HG03139 (cell line): ENCODE measurements around the gene NET1.

ENCODE experiments used
- ATAC-seq: cut with Tn5 transposase; IDR thresholded peaks from one replicate; pipeline ENCODE4 v1.9.1; 2021; ENCODE audit not compliant: unreplicated experiment

The NET1 gene

DNA sequence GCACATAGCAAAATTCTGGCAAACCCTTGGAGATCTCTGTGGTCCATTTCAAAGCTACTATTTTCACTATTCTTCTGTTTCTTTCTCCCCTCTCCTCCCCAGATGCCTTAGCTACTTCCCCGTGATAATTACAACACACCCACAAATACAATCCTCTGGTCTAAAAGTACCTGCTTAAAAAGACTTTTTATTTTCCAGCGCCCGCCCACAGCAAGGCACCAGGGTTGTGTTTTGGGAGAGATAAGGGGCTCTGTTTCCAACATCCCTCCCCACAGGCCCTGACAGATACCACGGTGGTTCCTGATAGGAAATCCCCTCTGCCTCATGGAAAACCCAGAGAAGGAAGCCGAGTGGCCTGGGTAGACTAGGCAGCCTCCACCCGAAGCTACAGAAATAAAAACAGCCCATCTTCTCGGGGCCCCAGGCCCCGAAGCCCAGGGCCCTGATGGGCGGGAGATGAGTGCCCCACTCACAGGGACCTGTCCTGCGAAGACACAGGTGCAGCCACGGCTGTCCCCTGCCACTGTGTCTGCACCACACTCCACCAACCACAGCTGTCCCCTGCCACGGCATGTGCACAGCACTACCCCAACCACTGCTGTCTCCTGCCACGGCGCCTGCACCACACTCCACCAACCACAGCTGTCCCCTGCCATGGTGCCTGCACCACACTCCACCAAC is 67.3 kb downstream of the NET1 start:
- no peak for ATAC-seq

DNA sequence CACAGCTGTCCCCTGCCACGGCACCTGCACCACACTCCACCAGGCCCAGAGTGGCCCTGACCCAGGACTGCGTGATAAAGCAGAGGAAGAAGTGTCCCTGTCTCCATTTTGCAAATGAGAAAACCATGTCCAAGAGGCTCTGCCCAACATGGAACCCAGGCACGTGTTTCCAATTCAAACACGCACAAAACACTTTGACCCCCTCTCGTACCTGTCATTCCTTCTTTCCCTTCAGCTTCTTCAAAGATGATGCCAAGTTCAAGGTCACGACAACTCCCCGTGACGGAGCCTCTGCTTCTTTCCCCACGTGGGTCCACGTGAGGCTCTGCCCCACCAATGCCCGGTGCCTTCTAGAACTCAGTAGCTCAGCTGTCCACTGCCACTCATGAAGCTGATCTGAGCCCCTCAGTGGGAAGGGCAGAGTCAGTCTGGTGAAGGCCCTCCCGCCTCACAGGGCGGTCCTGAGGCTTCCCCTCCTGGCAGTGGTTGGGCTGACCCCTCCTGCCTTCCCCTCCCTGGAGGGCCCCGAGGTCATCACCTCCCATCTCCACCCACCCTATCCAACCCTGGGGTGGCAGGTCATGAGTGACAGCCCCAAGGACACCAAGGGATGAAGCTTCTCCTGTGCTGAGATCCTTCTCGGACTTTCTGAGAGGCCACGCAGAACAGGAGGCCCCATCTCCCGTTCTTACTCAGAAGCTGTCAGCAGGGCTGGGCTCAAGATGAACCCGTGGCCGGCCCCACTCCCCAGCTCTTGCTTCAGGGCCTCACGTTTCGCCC is 68.0 kb downstream of the NET1 start:
- no peak for ATAC-seq

DNA sequence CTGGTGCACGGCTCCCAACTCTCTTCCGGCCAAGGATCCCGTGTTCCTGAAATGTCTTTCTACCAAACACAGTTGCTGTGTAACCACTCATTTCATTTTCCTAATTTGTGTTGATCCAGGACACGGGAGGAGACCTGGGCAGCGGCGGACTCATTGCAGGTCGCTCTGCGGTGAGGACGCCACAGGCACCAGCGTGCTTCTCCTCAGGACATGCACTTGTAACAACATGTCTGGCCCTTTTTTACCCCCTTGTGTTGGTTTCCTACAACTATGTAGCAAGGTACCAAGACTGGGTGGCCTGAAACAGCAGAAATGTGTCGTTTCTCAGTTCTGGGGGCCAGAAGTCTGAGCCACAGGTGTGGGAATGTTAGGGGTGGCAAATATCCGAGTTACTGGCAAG is 68.8 kb downstream of the NET1 start:
- ATAC-seq = no peak

DNA sequence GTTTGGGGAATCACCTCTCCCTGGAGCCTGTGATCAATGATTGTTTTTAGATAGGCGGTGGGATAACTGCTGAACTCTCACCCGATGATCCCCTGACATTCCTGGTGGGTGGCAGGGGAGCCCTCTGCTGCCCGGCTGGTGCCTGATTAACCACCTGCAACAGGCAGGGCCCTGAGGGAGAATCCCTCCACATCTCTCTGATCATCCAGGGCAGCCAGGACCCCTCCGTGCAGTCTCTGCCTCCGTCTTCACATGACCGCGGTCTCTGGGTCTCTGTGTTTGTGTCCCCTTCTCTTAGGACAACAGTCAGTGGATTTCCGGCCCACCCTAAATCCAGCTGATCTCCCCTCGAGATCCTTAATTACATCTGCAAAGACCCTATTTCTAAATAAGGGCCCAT is 69.7 kb downstream of the NET1 start:
- ATAC-seq = no peak

DNA sequence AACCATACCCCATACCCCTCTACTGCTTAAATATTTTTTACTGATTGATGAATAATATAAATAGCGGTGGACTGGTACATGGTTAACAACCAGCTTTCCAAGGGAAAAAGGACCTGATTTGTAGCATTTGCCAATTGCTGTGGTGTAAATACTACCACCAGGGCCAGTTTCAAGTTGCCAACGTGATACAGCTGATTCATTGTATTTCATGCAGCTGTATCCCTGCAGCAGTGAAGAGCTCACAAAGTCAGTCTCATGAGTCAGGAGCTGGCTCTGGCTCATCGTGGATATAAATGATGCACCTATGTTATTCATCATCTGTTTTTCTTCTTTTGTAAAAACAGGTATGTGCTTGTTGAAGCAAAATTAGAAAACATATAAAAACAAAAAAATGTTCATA is 71.8 kb downstream of the NET1 start:
- ATAC-seq = no peak

DNA sequence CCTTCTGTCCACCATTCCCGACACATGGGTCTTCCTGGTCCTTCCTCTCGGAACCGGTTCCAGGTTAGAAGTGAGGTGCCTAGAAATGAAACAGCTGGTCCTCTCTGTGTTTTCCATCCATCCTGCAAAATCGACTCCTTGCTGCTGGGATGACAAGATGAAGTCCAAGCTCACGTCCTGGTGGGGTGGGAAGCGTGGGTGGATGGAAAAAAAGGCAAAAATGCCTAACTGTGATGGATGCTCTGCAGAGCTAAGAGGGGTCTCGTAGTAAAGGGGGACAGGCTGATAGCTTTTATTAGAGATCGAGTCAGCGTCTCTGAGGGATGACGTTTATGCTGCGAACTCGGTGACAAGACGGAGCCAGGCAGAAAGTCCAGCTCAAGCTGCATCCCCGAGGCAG is 72.9 kb downstream of the NET1 start:
- ATAC-seq = no peak

DNA sequence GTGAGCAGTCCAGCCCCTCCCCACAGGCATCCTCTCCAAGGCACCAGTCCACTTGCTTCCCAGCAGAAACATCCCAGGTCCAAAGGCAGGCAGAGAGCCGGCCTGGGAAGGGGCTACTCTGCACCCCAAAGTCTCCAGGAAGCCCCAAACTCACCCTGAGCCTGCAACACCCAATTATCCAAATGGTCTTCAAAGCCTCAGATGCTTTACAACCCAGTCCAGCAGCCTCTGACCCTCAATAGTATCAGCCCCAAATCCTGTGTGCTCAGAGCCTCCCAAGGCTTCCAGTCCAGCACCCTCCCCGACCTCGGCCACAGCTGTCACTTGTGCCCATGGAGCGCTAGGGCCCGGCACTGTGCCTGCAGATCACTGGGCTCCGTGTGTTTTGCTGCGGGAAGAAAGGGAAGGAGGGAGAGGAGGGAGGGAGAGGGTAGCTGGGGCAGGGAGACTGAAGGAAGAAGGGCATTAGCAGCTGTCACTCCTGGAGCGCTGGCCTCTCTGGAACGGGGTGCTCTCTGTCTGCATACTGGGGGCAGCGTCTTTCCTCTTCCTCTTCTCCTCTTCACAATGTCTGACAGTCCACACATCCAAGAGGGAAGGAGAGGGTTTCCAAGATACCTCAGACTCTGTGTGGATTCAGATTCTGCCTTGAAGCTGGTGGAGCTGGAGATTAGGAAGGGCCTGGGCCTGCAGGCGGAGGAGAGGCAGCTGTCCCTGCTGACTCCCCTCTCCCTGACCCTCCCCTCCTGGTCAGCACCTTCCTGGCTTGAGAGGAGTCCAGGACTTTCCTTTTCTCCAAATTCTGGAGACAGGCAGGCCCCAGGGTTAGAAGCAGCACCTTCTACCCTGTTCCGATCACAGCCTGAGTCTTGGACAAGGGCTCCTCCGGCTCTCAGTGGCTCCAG is 73.8 kb downstream of the NET1 start:
- ATAC-seq = no peak

DNA sequence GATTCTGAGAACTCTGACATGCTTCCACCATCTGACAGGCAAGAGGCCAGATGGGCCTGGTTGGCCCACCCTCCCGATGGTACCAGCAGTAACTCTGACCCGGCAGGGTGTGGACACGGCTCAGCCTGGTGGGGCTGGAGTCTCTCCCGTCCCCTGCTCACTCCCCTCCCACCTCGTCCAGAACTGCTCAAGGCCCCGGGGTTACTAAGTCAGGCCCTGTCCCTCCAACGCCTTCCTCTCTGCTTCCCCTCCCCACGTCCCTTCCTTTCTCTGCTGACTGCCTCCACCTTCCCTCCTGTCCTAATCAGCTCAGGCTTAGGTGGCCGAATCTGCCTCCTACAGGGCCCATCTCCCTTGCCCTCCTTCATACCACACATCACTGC is 74.5 kb downstream of the NET1 start:
- no peak for ATAC-seq

DNA sequence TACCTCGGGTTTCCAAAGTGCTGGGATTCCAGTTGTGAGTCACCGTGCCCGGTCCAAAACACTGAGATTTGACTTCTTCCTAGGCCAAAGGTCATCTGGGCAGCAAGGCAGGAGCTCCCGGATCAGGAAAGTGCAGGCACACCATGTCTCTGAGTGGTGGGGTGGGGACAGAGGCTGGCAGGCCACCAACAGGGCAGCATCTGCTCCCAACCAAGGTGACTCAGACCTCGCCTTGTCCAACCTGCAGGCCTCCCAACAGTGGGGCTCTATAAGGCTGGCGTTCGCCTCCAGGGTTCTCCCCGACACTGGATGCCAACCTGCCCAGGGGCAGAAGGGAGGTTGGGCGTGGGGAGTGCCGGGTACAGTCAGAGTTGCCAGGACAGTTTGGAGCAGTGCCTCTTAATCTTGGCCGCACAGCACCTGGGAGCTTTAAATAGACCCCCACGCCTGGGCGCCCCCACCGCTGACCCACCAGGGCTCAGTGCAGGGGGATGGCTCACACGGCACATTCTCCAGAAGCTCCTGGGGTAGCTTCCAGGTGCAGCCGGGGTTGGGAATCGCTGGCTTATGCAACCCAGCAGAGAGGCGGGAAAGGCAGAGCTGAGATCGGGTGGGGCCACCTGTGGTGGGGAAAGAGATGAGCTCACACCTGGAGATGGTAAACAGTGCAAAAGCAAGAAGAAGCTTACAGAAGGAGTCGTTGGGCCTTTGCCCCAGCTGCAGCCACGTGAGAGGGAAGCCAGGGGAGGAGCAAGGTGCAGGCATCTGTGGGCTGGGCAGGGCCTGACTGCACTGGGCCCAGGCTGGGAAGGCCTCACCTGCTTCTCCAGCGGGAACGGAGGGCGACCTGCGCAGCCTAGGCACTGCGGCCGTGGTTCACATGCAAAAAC is 76.2 kb downstream of the NET1 start:
- no peak for ATAC-seq

DNA sequence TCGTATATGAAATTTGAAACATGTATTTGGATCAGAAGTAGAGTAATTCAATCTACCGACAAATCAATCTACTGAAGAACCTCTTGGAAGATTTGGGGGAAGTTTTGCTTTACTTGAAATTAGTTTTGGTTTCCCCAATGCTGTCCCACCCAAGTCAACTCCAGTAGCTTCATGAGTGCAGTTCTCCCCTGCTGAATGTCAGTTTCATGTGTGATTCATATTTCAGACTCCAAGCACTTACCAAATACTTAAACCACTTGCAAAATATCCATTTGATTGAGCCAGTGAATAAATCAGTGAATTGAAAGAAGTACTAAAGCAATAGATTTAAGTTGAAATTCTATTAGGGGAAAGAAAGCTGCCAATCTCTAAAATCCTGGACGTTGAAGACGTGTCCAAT is 77.7 kb downstream of the NET1 start:
- ATAC-seq = no peak

DNA sequence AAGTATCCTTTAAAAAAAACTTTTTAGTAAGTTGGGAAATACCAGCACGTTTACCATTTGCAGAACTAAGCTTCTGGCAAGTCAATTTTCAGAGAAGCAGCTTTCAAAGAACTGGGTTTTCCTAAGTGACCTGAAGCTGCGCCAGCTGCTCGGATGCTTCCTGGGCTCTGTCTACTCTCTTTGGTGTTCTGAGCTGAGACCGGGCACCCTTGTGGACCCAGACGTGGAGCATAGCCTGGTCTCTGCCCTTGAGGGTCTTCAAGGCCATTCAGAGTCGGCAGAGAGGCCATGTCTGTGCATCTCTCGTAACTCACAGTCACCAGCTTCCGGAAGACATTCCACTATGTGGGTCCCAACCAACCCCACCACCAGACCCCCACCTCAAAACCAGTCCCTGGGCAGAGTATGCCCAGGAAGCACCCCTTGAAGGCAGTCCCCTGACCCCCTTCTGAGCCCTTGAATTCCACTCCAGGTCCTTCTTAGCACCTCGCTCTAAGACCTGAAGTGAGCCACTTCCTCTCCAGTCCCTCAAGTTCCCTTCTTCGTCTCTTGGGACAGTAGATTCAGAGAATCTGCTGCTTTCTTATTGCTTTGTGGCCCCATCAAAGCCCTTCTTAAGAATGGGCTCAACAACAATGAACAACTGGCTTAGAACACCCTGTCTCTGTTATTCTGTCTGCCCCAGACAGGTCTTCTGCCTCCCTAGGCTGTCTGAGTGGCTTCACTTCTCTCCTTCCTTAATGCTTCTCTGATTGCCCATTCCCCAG is 78.5 kb downstream of the NET1 start:
- ATAC-seq = no peak

DNA sequence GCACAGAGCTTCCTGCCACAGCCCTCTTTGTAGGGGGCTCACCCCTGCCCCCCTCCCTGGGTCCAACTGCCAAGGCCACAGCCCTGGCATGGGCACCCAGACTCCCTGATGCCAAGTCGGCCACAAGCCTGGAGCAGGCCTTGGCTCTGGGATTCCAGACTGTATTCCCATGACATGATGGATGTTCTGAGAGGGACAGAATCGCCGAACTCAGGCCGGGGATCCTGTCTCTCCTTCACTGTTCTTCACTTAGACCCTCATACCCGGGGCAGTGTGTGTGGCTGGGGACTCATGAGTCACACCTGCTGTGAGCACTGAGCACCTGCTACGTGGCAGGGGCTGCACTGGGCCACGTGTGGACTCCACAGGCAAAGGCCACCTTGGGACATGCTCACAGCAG is 79.1 kb downstream of the NET1 start:
- ATAC-seq = no peak

DNA sequence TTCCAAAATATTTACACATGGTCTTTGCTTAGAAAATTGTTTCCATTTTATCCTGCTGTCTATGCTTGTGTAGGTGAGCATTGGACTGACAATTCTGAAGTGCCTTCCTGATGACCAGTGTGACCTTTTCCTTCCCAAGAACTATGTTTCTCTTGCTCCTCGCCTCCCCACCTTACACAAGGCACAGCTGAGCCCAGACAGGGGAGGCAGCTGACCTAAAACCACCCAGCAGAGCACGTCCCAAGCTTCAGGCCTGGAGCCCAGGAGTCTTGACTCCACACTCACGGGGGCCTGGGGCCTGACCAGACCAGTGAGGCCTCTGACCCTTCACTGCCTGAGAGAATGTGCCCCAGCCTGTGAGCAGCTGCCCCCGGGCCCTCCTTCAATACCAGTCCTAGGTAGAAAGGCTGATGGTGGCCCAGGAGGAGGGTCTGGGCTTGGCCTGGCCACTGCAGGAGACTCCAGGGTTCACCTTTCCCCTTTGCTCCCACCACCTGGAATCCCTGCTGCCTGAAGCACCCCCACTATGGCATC is 80.0 kb downstream of the NET1 start:
- ATAC-seq = no peak

DNA sequence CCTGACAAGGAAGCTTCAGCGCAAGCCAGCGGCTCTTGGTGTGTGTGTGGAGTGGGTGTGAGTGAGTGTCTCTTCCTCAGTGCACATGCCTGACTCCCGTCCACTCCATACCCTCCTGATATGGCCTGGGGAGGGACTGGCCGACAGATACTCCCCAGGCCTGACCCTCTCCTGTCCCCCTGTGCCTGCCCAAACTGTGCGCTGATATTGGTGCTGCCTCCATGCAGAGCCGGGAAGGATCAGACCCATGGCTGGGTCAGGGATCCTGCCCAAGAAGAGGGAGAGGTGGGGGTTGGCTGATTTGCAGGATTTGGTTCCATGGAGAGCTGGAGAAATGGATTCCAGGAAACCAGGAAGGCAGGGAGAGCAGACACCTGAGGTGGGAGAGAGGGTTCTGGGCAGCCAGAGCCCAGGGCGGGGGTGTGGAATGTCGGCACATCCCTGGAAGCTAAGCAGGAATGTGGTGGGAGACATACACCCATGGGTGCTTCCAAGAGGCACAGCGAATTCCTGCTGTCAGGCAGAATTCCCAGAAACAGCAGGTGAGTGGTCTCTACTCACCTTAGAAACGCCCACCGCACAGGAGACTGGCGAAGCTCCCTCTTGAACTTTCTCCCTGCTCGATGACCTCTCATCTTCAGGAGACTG is 80.7 kb downstream of the NET1 start:
- no peak for ATAC-seq

DNA sequence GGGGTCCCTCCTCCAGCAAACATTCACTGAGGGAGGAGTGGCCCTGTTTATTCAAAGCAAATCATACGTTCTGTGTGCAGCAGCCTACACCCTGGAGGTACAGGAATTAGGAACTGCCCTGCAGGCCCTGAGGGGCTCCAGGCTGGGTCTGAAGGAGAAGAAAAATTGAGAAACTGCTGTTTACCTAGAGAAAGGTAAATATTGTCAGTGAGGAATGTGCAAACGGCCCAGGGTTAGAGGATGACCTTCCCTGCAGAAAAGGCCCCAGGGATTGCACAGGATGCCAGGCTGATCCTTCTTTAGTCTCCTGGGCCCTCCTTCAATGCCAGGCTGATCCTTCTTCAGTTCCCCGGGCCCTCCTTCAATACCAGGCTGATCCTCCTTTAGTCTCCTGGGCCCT is 81.3 kb downstream of the NET1 start:
- ATAC-seq = no peak

DNA sequence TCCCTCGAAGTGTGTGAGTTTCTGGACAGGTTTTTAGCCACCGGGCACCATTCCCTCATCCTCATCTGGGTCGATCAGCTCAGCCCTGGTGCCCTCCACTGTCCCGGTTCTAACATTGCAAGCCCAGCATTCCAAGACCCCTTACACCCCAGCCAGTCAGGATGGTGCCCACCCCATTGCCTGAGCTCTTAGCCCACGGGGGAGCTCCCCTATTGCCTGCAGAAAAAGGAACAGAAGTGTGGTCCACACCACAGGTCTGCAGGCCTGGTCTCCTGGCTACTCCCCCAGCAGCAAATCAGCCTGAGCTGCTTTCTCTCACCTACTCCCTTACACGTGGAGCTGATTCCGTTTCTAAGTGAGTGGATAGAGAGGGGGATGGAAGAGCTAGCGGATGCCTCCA is 82.3 kb downstream of the NET1 start:
- no peak for ATAC-seq

DNA sequence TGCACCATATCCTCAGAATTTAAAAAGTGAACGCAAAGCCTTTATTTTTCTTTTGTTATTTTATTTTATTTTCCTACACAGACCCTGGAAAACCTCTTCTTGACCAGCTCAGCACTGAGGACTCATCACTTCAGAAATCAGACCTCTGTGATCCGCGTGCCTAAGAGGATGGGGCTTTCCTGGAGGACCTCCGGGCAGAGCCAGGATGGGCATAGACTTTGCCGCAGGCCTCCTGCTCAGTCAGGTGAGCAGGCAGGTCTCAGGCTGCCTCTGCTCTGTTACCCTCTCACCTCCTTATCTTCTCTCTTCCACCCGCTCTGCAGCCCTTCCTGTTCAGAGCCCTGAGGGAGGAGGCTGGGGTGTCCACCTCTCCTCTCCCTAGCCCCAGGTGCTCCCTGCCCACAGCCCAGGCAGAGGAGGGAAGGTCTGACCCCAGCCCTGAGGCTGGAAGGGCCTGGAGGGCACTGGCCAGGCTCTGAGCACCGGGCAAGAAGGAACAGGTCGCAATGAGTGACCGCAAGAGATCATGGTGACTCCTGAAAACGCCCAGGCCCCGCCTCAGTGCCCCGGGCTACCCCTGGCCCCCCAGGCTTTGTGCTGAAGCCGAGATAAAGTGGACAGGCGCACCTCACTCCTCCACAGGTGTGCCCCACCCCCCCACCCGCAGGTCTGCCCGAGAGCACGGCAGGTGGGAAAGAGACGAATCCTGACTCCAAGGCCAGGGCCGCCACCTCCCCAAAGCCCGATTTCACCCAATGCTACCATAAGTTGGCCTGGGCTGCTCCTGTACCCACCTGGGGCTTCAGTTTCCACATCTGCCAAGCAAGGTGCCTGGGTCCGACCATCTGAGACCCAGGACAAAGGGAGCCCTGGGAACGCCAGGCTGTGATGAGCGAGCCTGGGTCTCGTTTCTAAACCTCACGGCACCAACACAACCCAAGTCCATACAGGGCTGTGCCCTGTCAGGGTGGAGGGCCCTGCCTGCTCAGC is 84.2 kb downstream of the NET1 start:
- no peak for ATAC-seq

DNA sequence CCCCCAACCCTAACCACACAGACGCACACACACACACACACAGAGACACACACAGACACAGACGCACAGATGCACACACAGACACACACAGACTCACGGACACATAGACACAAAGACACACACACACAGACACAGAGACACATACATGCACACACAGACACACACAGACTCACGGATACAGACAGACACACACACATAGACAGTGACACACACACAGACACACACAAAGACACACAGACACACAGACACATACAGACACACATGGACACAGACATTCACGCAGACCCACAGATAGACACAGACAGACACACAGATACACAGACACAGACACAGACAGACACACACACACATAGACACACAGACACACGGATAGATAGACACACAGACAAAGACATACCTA is 84.9 kb downstream of the NET1 start:
- ATAC-seq = no peak
